B cell (primary cell): ENCODE results near the gene SLC43A3.

ENCODE experiments used
- CTCF ChIP-seq: fragments of 200-600 bp; IDR thresholded peaks from one replicate; pipeline ENCODE4 v1.8.0; 2022; ENCODE audit warnings: antibody characterized with exemption, mild to moderate bottlenecking
- EZH2 ChIP-seq: IDR thresholded peaks from 2 replicates; pipeline ENCODE4 v1.6.1; 2012; ENCODE audit warnings: borderline replicate concordance, low read depth, mild to moderate bottlenecking, moderate library complexity, low read length; ENCODE audit not compliant: insufficient read depth, poor library complexity, severe bottlenecking

- TF ChIP-seq CTCF: no peak
- TF ChIP-seq EZH2: no peak
Measured at GRCh38 chr11:57391539-57391938, 35.4 kb downstream of the SLC43A3 start.
